Left lung (tissue), 10 donors: Measurements from ENCODE around the gene HOXA9. TPM values are rescaled to one million over a fixed set of nuclear protein-coding genes. Genes with fewer than 3 reads are reported as not detected.
A peak's percentile ranks its signal among the peaks of the same experiment; 100 is the strongest.

ENCODE experiments used
- ATAC-seq: fragments of 200-7000 bp; cut with Tn5 transposase; one replicate; pipeline ENCODE4 v1.9.1; 2020; ENCODE audit warnings: moderate library complexity
- DNase-seq, 4 donors: peaks; one replicate each; pipeline ENCODE4 v3.0.0-alpha.2; 2013 to 2020
- H3K27ac ChIP-seq, 2 donors: fragments of 200-600 bp; sonication (generic) in 1 of 2; one replicate each; pipeline versions ENCODE4 v1.5.0 to v1.8.0; 2020 to 2021
- H3K27me3 ChIP-seq, 2 donors: fragments of 200-600 bp; sonication (generic) in 1 of 2; one replicate each; pipeline versions ENCODE4 v1.5.0 to v1.8.0; 2020 to 2021
- H3K36me3 ChIP-seq, 2 donors: fragments of 200-600 bp; sonication (generic) in 1 of 2; one replicate each; pipeline versions ENCODE4 v1.5.0 to v1.8.0; 2020 to 2021
- H3K4me1 ChIP-seq, 2 donors: fragments of 200-600 bp; one replicate each; pipeline ENCODE4 v1.8.0; 2021
- H3K4me3 ChIP-seq, 2 donors: fragments of 200-600 bp; sonication (generic) in 1 of 2; one replicate each; pipeline versions ENCODE4 v1.5.0 to v1.8.0; 2020 to 2021; ENCODE audit warnings: mild to moderate bottlenecking in 1 of 2
- H3K9me3 ChIP-seq, 2 donors: fragments of 200-600 bp; sonication (generic) in 1 of 2; one replicate each; pipeline versions ENCODE4 v1.5.0 to v1.8.0; 2020 to 2021
- CTCF ChIP-seq, 2 donors: fragments of 200-600 bp; sonication (generic) in 1 of 2; IDR thresholded peaks; one replicate each; pipeline versions ENCODE4 v1.5.0 to v1.8.0; 2021; ENCODE audit warnings: antibody characterized with exemption in 2 of 2
- intact Hi-C, 2 donors: fragments of 100-400 bp; cut with DNase I; formaldehyde crosslinking; loops; one replicate each; pipeline versions ENCODE4 v1.11.2 to v1.14.2; 2022
- polyA plus RNA-seq, 6 donors: library from polyadenylated mRNA; unstranded; fragments of 120-200 nt; gene quantifications; one replicate each; pipeline ENCODE4 v1.2.1, GENCODE V29; 2013; ENCODE audit not compliant: insufficient read length in 6 of 6
- total RNA-seq, 2 donors: library from RNA; stranded (reverse); fragmentation: NEBNext Ultra II Directional; extraction: Animal tissue kit (Norgen Biotek cat#: 25700); gene quantifications; one replicate each; pipeline ENCODE4 v1.2.1, GENCODE V29; 2021
- donor health status: DM: no; HTN: yes; CAD: no.
- donor health status: DM: no; HTN: no; CAD: no.

The HOXA9 gene
- total and polyA plus RNA-seq, 8 donors, result 0.38 to 1.4 (median 0.57) TPM

- intact Hi-C loops, result no loop called here
- H3K27me3 ChIP-seq, result peaks cover 13 to 99% of the 10 kb centered on the region in 2 donors
- DNase-seq, result peak in 2 of 4 donors; percentile 40 to 45
These were observed 27.6 kb downstream of the HOXA9 start for GRCh38 chr7:27137640-27138315.

GRCh38 chr7:27134392-27134791 lies 30.9 kb downstream of the HOXA9 start:
- ATAC-seq (no peak), DNase-seq (peak in 2 of 4 donors; percentile 74 to 83)
- no peaks in the 10 kb centered on the region for H3K9me3 ChIP-seq
- no peak for TF ChIP-seq CTCF (IDR thresholded peaks at IDR 0.05)
- no peaks in the 10 kb centered on the region for H3K36me3 ChIP-seq
- H3K4me3 ChIP-seq, result no peak overlapping the region
- peaks cover 9 to 99% of the 10 kb centered on the region in 2 donors for H3K27me3 ChIP-seq
- peak overlapping the region; percentile 16 to 42 for H3K27ac ChIP-seq
- intact Hi-C loops, result no loop called here
- peaks cover 17 to 52% of the 10 kb centered on the region in 2 donors for H3K4me1 ChIP-seq

More at GRCh38 chr7:27137640-27138315, 27.6 kb downstream of the HOXA9 start:
- no peak for ATAC-seq
- no peak for TF ChIP-seq CTCF (IDR thresholded peaks at IDR 0.05)
- Histone ChIP-seq H3K4me3 (no peak overlapping the region), H3K9me3 (no peaks in the 10 kb centered on the region), H3K36me3 (no peaks in the 10 kb centered on the region), H3K4me1 (peaks cover 17 to 43% of the 10 kb centered on the region in 2 donors), H3K27ac (peak overlapping the region; percentile 86 to 92)

- intact Hi-C loops, result no loop called here
- DNase-seq (no peak), ATAC-seq (no peak)
- Histone ChIP-seq H3K4me1 (peaks cover 17 to 52% of the 10 kb centered on the region in 2 donors), H3K27me3 (peaks cover 6 to 99% of the 10 kb centered on the region in 2 donors), H3K4me3 (no peak overlapping the region), H3K36me3 (no peaks in the 10 kb centered on the region), H3K27ac (peak overlapping the region; percentile 16 to 42), H3K9me3 (no peaks in the 10 kb centered on the region)
- TF ChIP-seq CTCF (IDR thresholded peaks at IDR 0.05), result no peak
These were observed 31.7 kb downstream of the HOXA9 start for GRCh38 chr7:27133409-27134231.

GRCh38 chr7:27132978-27133377 lies 32.4 kb downstream of the HOXA9 start:
- ATAC-seq (no peak), DNase-seq (no peak)
- peaks cover 6 to 98% of the 10 kb centered on the region in 2 donors for H3K27me3 ChIP-seq
- intact Hi-C loops, result no loop called here
- H3K4me3 ChIP-seq, result no peak overlapping the region
- H3K9me3 ChIP-seq, result no peaks in the 10 kb centered on the region
- H3K4me1 ChIP-seq, result peaks cover 18 to 52% of the 10 kb centered on the region in 2 donors
- peak overlapping the region in 1 of 2 donors; percentile 16 for H3K27ac ChIP-seq
- H3K36me3 ChIP-seq, result no peaks in the 10 kb centered on the region
- no peak for TF ChIP-seq CTCF (IDR thresholded peaks at IDR 0.05)

- ATAC-seq (no peak), DNase-seq (no peak)
- H3K9me3 ChIP-seq, result no peaks in the 10 kb centered on the region
- no peak overlapping the region for H3K4me3 ChIP-seq
- no peak overlapping the region for H3K27ac ChIP-seq
- peaks cover 22 to 48% of the 10 kb centered on the region in 2 donors for H3K4me1 ChIP-seq
- no peak for TF ChIP-seq CTCF (IDR thresholded peaks at IDR 0.05)
- H3K27me3 ChIP-seq, result peaks cover 6 to 98% of the 10 kb centered on the region in 2 donors
- intact Hi-C loops, result no loop called here
- no peaks in the 10 kb centered on the region for H3K36me3 ChIP-seq
These were observed 33.1 kb downstream of the HOXA9 start for GRCh38 chr7:27132214-27132613.
